Measurements from ENCODE around the gene FCAR.
"Not testable (repeated sequence)": the region's sequence is repeated elsewhere in the genome, so short reads cannot be mapped to it uniquely, and the experiment has no call there.

FCAR gene

GRCh38 chr19:54873990-54874389 lies at the start of gene FCAR:
Gene FCAR (plus strand): TSS chr19:54874235. CDS start chr19:54874290, 55 bp downstream.
- no peak for DNase-seq (ENCODE audit: low spot score in 2 of 2)
- Mint-ChIP-seq H3K4me3 (no peak within 1 kb of the TSS), H3K27ac (no peak within 1 kb of the TSS)

GRCh38 chr19:54824416-54824815 lies 49.6 kb upstream of the FCAR start:
- not testable (repeated sequence) for H3K9me3 Mint-ChIP-seq; H3K36me3 Mint-ChIP-seq; H3K27me3 Mint-ChIP-seq; H3K4me1 Mint-ChIP-seq; ATAC-seq (ENCODE audit: low read depth); DNase-seq (ENCODE audit: low spot score in 2 of 2); H3K4me3 Mint-ChIP-seq; H3K27ac Mint-ChIP-seq

More at GRCh38 chr19:54873990-54874389, at the start of gene FCAR:
- peaks cover 3% of the 10 kb centered on the region for H3K4me1 Mint-ChIP-seq
- no peak for ATAC-seq (ENCODE audit: low read depth)
- H3K9me3 Mint-ChIP-seq, result peaks cover 5% of the 10 kb centered on the region
- H3K36me3 Mint-ChIP-seq, result no peaks in the 10 kb centered on the region
- H3K27me3 Mint-ChIP-seq, result no peaks in the 10 kb centered on the region

GRCh38 chr19:54825326-54825725 lies 48.7 kb upstream of the FCAR start:
- H3K36me3 Mint-ChIP-seq; H3K4me3 Mint-ChIP-seq; ATAC-seq (ENCODE audit: low read depth); DNase-seq (ENCODE audit: low spot score in 2 of 2); H3K27ac Mint-ChIP-seq; H3K4me1 Mint-ChIP-seq; H3K9me3 Mint-ChIP-seq: not testable (repeated sequence)
- H3K27me3 Mint-ChIP-seq, result peaks cover 10% of the 10 kb centered on the region

- not testable (repeated sequence) for ATAC-seq (ENCODE audit: low read depth); H3K4me1 Mint-ChIP-seq; H3K27ac Mint-ChIP-seq; DNase-seq (ENCODE audit: low spot score in 2 of 2); H3K4me3 Mint-ChIP-seq; H3K9me3 Mint-ChIP-seq; H3K36me3 Mint-ChIP-seq
- H3K27me3 Mint-ChIP-seq, result peaks cover 12% of the 10 kb centered on the region
Observed at GRCh38 chr19:54828064-54828463, 46.0 kb upstream of the FCAR start.

GRCh38 chr19:54832496-54832895 lies 41.5 kb upstream of the FCAR start, which contains the start of gene KIR2DS4:
Gene KIR2DS4 (plus strand): TSS chr19:54832676.
- H3K36me3 Mint-ChIP-seq; ATAC-seq (ENCODE audit: low read depth); H3K4me1 Mint-ChIP-seq; DNase-seq (ENCODE audit: low spot score in 2 of 2); H3K4me3 Mint-ChIP-seq; H3K27ac Mint-ChIP-seq; H3K9me3 Mint-ChIP-seq: not testable (repeated sequence)
- peaks cover 21% of the 10 kb centered on the region for H3K27me3 Mint-ChIP-seq

GRCh38 chr19:54835126-54835525 lies 38.9 kb upstream of the FCAR start:
- not testable (repeated sequence) for H3K36me3 Mint-ChIP-seq; H3K4me3 Mint-ChIP-seq; DNase-seq (ENCODE audit: low spot score in 2 of 2); H3K9me3 Mint-ChIP-seq; H3K27ac Mint-ChIP-seq; H3K4me1 Mint-ChIP-seq; ATAC-seq (ENCODE audit: low read depth)
- H3K27me3 Mint-ChIP-seq, result peaks cover 23% of the 10 kb centered on the region

GRCh38 chr19:54837522-54837921 lies 36.5 kb upstream of the FCAR start:
- H3K4me1 Mint-ChIP-seq; DNase-seq (ENCODE audit: low spot score in 2 of 2); H3K36me3 Mint-ChIP-seq; H3K4me3 Mint-ChIP-seq; H3K27ac Mint-ChIP-seq; H3K9me3 Mint-ChIP-seq; ATAC-seq (ENCODE audit: low read depth): not testable (repeated sequence)
- peaks cover 18% of the 10 kb centered on the region for H3K27me3 Mint-ChIP-seq

GRCh38 chr19:54843171-54843570 lies 30.9 kb upstream of the FCAR start:
- not testable (repeated sequence) for H3K36me3 Mint-ChIP-seq; ATAC-seq (ENCODE audit: low read depth); H3K27me3 Mint-ChIP-seq; H3K9me3 Mint-ChIP-seq; H3K27ac Mint-ChIP-seq; H3K4me3 Mint-ChIP-seq; H3K4me1 Mint-ChIP-seq; DNase-seq (ENCODE audit: low spot score in 2 of 2)

- not testable (repeated sequence) for H3K4me3 Mint-ChIP-seq; H3K27ac Mint-ChIP-seq; H3K36me3 Mint-ChIP-seq; H3K9me3 Mint-ChIP-seq; DNase-seq (ENCODE audit: low spot score in 2 of 2); ATAC-seq (ENCODE audit: low read depth); H3K4me1 Mint-ChIP-seq
- peaks cover 17% of the 10 kb centered on the region for H3K27me3 Mint-ChIP-seq
Observed at GRCh38 chr19:54850061-54850640, 23.9 kb upstream of the FCAR start, which contains the start of gene KIR3DL2. Gene KIR3DL2 (plus strand): TSS chr19:54850443. CDS start chr19:54850476, 33 bp downstream.

GRCh38 chr19:54850930-54851329 lies 23.1 kb upstream of the FCAR start:
- Mint-ChIP-seq H3K4me1 (no peaks in the 10 kb centered on the region), H3K9me3 (peaks cover 3% of the 10 kb centered on the region), H3K4me3 (no peak overlapping the region), H3K27ac (no peak overlapping the region), H3K27me3 (peaks cover 17% of the 10 kb centered on the region), H3K36me3 (no peaks in the 10 kb centered on the region)
- DNase-seq (ENCODE audit: low spot score in 2 of 2), result no peak
- ATAC-seq (ENCODE audit: low read depth), result no peak

GRCh38 chr19:54851353-54851752 lies 22.7 kb upstream of the FCAR start:
- H3K27ac Mint-ChIP-seq, result no peak overlapping the region
- H3K4me1 Mint-ChIP-seq, result no peaks in the 10 kb centered on the region
- DNase-seq (ENCODE audit: low spot score in 2 of 2) (no peak), ATAC-seq (ENCODE audit: low read depth) (no peak)
- H3K27me3 Mint-ChIP-seq, result peaks cover 17% of the 10 kb centered on the region
- H3K9me3 Mint-ChIP-seq, result peaks cover 3% of the 10 kb centered on the region
- H3K4me3 Mint-ChIP-seq, result no peak overlapping the region
- no peaks in the 10 kb centered on the region for H3K36me3 Mint-ChIP-seq

GRCh38 chr19:54855241-54855640 lies 18.8 kb upstream of the FCAR start:
- not testable (repeated sequence) for H3K4me3 Mint-ChIP-seq; H3K27ac Mint-ChIP-seq; DNase-seq (ENCODE audit: low spot score in 2 of 2); H3K36me3 Mint-ChIP-seq; ATAC-seq (ENCODE audit: low read depth); H3K4me1 Mint-ChIP-seq; H3K9me3 Mint-ChIP-seq
- peaks cover 21% of the 10 kb centered on the region for H3K27me3 Mint-ChIP-seq

GRCh38 chr19:54858476-54858875 lies 15.6 kb upstream of the FCAR start:
- not testable (repeated sequence) for ATAC-seq (ENCODE audit: low read depth); H3K27ac Mint-ChIP-seq

GRCh38 chr19:54859421-54859820 lies 14.6 kb upstream of the FCAR start:
- not testable (repeated sequence) for H3K27me3 Mint-ChIP-seq; H3K4me3 Mint-ChIP-seq; ATAC-seq (ENCODE audit: low read depth); H3K9me3 Mint-ChIP-seq; H3K4me1 Mint-ChIP-seq; H3K27ac Mint-ChIP-seq; H3K36me3 Mint-ChIP-seq; DNase-seq (ENCODE audit: low spot score in 2 of 2)

More at GRCh38 chr19:54858476-54858875, 15.6 kb upstream of the FCAR start:
- H3K27me3 Mint-ChIP-seq; H3K4me1 Mint-ChIP-seq; DNase-seq (ENCODE audit: low spot score in 2 of 2); H3K9me3 Mint-ChIP-seq; H3K4me3 Mint-ChIP-seq; H3K36me3 Mint-ChIP-seq: not testable (repeated sequence)

GRCh38 chr19:54863459-54863858 lies 10.6 kb upstream of the FCAR start:
- not testable (repeated sequence) for ATAC-seq (ENCODE audit: low read depth); H3K36me3 Mint-ChIP-seq
- H3K27me3 Mint-ChIP-seq, result peaks cover 11% of the 10 kb centered on the region

More at GRCh38 chr19:54863459-54863858, 10.6 kb upstream of the FCAR start:
- not testable (repeated sequence) for H3K9me3 Mint-ChIP-seq; DNase-seq (ENCODE audit: low spot score in 2 of 2); H3K4me3 Mint-ChIP-seq; H3K4me1 Mint-ChIP-seq; H3K27ac Mint-ChIP-seq
